DND-41 (cell line): ENCODE measurements around the gene MALRD1.

ENCODE experiments used
- CTCF ChIP-seq: IDR thresholded peaks from 2 replicates; pipeline ENCODE4 v1.5.1; 2012; ENCODE audit warnings: borderline replicate concordance, low read length, moderate library complexity, mild to moderate bottlenecking; ENCODE audit not compliant: poor library complexity, severe bottlenecking; ENCODE audit errors: extremely low read depth
- EZH2 ChIP-seq: IDR thresholded peaks from 3 replicates; pipeline ENCODE4 v1.6.1; 2012; ENCODE audit warnings: borderline replicate concordance, low read depth, mild to moderate bottlenecking, moderate library complexity, low read length, inconsistent platforms; ENCODE audit not compliant: severe bottlenecking

- TF ChIP-seq CTCF (no peak), EZH2 (no peak)
Measured at GRCh38 chr10:19532411-19532810, 483.8 kb downstream of the MALRD1 start.
